Subcutaneous abdominal adipose tissue (tissue), 5 donors: Measurements from ENCODE around the gene GPR162.

ENCODE experiments used
- H3K27ac ChIP-seq: one replicate; pipeline ENCODE4 v1.7.0; 2013; ENCODE audit warnings: low read depth, mild to moderate bottlenecking, inconsistent platforms, low read length, moderate library complexity
- H3K27me3 ChIP-seq, 5 donors: one replicate each; pipeline ENCODE4 v1.7.0; 2013; ENCODE audit warnings: low read length in 5 of 5, inconsistent platforms in 1 of 5; ENCODE audit not compliant: control insufficient read depth in 5 of 5, insufficient read depth in 4 of 5
- H3K36me3 ChIP-seq, 5 donors: one replicate each; pipeline ENCODE4 v1.7.0; 2013; ENCODE audit warnings: low read length in 5 of 5; ENCODE audit not compliant: control insufficient read depth in 5 of 5, insufficient read depth in 5 of 5
- H3K4me1 ChIP-seq, 5 donors: one replicate each; pipeline ENCODE4 v1.7.0; 2013; ENCODE audit warnings: low read length in 5 of 5, mild to moderate bottlenecking in 3 of 5, moderate library complexity in 1 of 5; ENCODE audit not compliant: control insufficient read depth in 5 of 5, insufficient read depth in 5 of 5
- H3K4me3 ChIP-seq, 5 donors: one replicate each; pipeline ENCODE4 v1.7.0; 2013; ENCODE audit warnings: low read length in 5 of 5, low read depth in 1 of 5
- H3K9ac ChIP-seq, 5 donors: one replicate each; pipeline ENCODE4 v1.7.0; 2013; ENCODE audit warnings: low read length in 5 of 5, mild to moderate bottlenecking in 4 of 5, moderate library complexity in 3 of 5
- H3K9me3 ChIP-seq, 5 donors: one replicate each; pipeline ENCODE4 v1.7.0; 2013; ENCODE audit warnings: low read length in 5 of 5; ENCODE audit not compliant: control insufficient read depth in 5 of 5
- donor health status: healthy.
- donor health status: healthy.
- donor health status: healthy.
- donor health status: healthy.
- donor health status: healthy.

GPR162 gene

GRCh38 chr12:6820166-6820565, 1.5 kb upstream of the GPR162 start:
- Histone ChIP-seq H3K4me1 (peaks cover 0 to 15% (median 15%) of the 10 kb centered on the region in 5 donors), H3K36me3 (peaks cover 0 to 27% (median 7%) of the 10 kb centered on the region in 5 donors), H3K9ac (no peak overlapping the region), H3K4me3 (no peak overlapping the region), H3K27me3 (peaks cover 15 to 39% (median 29%) of the 10 kb centered on the region in 5 donors), H3K9me3 (no peaks in the 10 kb centered on the region), H3K27ac (no peak overlapping the region)

DNA sequence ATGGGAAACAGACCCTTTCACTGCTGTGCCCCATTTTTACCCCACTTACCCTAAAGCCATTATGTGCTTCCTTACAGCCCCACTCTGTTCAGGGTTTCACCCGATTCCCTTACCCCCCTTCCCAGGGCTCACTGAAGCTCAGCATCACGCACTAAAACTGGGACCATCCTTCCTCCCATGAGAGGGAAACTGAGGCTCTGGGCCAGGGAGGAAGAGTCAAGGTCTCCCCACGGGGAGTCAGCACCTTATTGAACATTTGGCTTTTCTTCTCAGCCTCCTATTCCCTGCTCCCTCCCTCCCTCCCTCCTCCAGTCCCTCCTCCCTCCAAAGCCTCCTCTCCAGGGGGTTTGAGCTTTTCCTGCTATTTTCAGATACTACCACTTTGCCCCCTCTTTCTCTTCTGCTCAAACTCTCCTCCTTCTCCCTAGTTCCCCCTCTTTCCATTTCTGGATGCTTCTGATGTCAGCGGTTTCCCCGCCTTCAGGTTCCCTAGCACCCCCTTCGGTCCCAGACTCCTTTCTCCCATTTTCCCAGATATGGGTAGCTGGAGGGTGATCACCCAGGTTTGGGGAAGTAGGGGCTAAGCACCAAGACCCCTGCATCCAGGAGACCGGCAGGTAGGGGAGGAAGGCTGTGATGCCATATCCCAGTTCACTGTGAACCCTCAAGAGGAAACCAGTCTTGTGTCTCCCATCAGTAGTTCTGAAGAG, 960 bp downstream of the GPR162 start:
- H3K36me3 ChIP-seq = peaks cover 0 to 12% (median 4%) of the 10 kb centered on the region in 5 donors
- no peak overlapping the region for H3K27ac ChIP-seq
- no peaks in the 10 kb centered on the region for H3K9me3 ChIP-seq
- H3K9ac ChIP-seq = no peak overlapping the region
- peaks cover 32 to 55% (median 41%) of the 10 kb centered on the region in 5 donors for H3K27me3 ChIP-seq
- H3K4me3 ChIP-seq = peak overlapping the region in 1 of 5 donors; percentile 61
- peaks cover 0 to 27% (median 23%) of the 10 kb centered on the region in 5 donors for H3K4me1 ChIP-seq

DNA sequence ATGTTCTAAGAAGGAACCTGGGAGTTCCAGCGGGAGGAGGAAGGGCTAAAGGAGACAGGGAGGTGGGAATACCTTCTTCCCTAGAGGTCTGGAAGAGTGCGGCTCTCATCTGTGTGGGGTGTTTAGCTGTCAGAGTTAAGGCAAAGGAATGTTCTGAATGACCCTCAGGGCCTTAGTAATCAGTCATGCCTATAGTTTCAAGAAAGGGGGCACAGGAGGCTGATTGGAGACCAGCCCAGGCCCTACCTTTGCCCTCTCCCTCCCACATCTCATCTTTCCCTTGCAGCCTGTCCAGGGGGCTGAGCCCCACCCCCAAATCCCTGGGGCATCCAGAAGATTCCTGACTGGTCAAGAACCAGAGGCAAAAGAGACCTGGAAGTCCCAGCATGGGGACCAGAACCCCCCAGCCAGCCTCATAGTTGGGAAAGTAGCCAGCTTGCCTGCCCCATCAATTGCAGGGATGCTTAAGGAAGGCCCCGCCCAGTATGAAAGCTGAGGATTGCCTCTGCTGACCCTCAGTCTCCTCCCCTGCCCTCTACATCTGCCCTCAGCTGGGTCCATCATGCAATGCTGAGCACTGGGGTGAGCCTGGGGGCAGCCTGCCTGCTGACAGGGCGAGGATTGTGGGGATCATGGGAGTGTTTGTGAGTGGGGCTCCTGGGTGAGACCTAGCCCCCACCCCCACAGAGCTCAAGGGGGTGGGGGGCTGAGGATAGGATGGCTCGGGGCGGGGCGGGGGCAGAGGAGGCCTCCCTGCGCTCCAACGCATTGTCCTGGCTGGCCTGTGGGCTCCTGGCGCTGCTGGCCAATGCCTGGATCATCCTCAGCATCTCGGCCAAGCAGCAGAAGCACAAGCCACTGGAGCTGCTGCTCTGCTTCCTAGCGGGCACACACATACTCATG, 1.8 kb downstream of the GPR162 start:
- H3K27me3 ChIP-seq = peaks cover 32 to 56% (median 44%) of the 10 kb centered on the region in 5 donors
- H3K36me3 ChIP-seq = peaks cover 0 to 7% (median 0%) of the 10 kb centered on the region in 5 donors
- H3K27ac ChIP-seq = no peak overlapping the region
- H3K9me3 ChIP-seq = no peaks in the 10 kb centered on the region
- no peak overlapping the region for H3K9ac ChIP-seq
- H3K4me1 ChIP-seq = peaks cover 0 to 30% (median 25%) of the 10 kb centered on the region in 5 donors
- H3K4me3 ChIP-seq = no peak overlapping the region

- Histone ChIP-seq H3K27me3 (peaks cover 36 to 61% (median 49%) of the 10 kb centered on the region in 5 donors), H3K9ac (no peak overlapping the region), H3K27ac (no peak overlapping the region), H3K4me3 (no peak overlapping the region), H3K4me1 (peaks cover 0 to 37% (median 32%) of the 10 kb centered on the region in 5 donors), H3K9me3 (no peaks in the 10 kb centered on the region), H3K36me3 (peaks cover 0 to 4% (median 0%) of the 10 kb centered on the region in 5 donors)
These were observed 2.6 kb downstream of the GPR162 start for GRCh38 chr12:6824085-6824775.

DNA sequence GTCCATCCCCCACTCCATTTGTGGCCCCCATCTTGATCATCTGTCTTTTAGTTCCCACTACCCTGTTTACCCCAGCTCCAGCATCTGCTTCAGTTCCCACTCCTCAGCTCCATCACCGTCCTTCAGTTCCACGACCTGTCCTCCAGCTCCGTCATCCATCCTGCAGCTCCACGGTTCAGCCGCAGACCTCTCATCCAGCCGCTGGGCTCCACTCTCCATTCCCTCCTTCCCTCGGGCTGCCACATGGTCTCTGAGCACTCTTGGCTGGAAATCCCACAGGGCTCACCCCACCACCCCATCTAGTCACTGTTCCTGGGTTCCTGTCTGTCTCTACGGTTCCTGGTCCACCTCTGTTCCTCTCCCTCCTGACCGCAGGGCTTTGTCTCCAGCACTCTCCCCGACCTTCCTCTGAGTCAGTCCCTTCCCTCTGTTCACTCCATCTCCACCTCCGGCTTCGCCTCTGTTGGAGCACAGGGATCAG, 3.3 kb downstream of the GPR162 start:
- Histone ChIP-seq H3K27ac (no peak overlapping the region), H3K4me3 (no peak overlapping the region), H3K36me3 (no peaks in the 10 kb centered on the region), H3K4me1 (peaks cover 0 to 44% (median 36%) of the 10 kb centered on the region in 5 donors), H3K9me3 (no peaks in the 10 kb centered on the region), H3K27me3 (peaks cover 43 to 68% (median 56%) of the 10 kb centered on the region in 5 donors), H3K9ac (no peak overlapping the region)

DNA sequence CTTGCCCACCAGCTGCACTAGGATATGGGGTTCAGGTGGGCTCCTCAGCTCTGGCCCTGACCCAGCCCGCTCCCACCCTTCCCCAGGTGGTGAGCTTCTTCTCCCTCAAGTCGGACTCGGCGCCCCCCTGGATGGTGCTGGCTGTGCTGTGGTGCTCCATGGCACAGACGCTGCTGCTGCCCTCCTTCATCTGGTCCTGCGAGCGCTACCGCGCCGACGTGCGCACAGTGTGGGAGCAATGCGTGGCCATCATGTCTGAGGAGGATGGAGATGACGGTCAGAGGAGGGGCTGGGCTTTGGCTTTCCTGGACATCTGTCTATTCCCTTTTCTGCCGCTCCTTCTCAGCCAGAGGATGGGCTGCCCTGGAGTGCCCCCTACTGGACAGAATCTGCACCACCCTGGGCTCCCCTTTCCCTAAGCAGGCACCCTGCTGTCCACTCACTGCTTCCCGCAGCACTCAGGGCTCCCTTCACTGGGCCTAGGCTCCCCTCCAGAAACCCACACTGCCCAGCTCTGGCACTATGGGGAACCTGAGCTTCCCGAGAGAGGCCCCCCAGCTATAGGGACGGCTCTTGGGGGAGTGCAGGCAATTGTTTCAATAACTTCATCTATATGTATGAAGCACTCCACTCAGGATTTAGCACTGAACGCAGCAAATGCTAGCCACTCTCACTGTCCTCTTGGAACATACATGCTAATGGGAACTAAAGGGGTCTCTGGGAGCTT, 3.9 kb downstream of the GPR162 start:
- no peak overlapping the region for H3K9ac ChIP-seq
- H3K4me3 ChIP-seq = no peak overlapping the region
- no peak overlapping the region for H3K27ac ChIP-seq
- H3K4me1 ChIP-seq = peaks cover 0 to 46% (median 36%) of the 10 kb centered on the region in 5 donors
- H3K9me3 ChIP-seq = no peaks in the 10 kb centered on the region
- H3K27me3 ChIP-seq = peaks cover 43 to 65% (median 62%) of the 10 kb centered on the region in 5 donors
- H3K36me3 ChIP-seq = no peaks in the 10 kb centered on the region

- no peaks in the 10 kb centered on the region for H3K9me3 ChIP-seq
- peaks cover 43 to 64% (median 59%) of the 10 kb centered on the region in 5 donors for H3K27me3 ChIP-seq
- H3K27ac ChIP-seq = no peak overlapping the region
- H3K36me3 ChIP-seq = no peaks in the 10 kb centered on the region
- peaks cover 0 to 44% (median 31%) of the 10 kb centered on the region in 5 donors for H3K4me1 ChIP-seq
- H3K4me3 ChIP-seq = no peak overlapping the region
- no peak overlapping the region for H3K9ac ChIP-seq
These were observed 4.6 kb downstream of the GPR162 start for GRCh38 chr12:6826125-6826733.

DNA sequence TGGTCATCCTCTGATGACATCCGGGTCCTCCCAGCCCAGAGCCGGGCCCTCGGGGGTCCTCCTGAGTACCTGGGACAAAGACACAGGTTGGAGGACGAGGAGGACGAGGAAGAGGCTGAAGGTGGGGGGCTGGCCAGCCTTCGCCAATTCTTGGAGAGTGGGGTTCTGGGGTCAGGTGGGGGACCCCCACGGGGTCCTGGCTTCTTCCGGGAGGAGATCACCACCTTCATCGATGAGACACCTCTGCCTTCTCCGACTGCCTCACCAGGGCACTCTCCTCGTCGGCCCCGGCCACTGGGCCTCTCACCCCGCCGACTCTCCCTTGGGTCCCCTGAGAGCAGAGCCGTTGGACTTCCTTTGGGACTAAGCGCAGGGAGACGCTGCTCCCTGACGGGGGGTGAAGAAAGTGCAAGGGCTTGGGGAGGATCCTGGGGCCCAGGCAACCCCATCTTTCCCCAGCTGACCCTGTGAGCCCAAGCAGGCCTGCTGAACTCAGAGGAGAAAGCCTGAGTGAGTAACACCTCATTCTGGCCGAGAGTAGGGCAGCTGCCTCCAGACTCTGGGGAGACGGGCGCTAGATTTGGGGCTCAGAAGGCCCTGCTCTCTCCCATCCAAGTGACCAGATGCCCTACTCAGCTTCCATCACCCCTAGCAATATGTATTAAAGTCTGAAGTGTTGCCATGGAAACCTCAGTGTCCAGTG, 5.3 kb downstream of the GPR162 start:
- Histone ChIP-seq H3K4me3 (no peak overlapping the region), H3K36me3 (peaks cover 0 to 2% (median 0%) of the 10 kb centered on the region in 5 donors), H3K9ac (no peak overlapping the region), H3K4me1 (peaks cover 0 to 40% (median 27%) of the 10 kb centered on the region in 5 donors), H3K27ac (no peak overlapping the region), H3K27me3 (peaks cover 41 to 61% (median 57%) of the 10 kb centered on the region in 5 donors), H3K9me3 (no peaks in the 10 kb centered on the region)
